HepG2 (cell line): ENCODE results near the gene MRPL14. TPM values are rescaled to one million over a fixed set of nuclear protein-coding genes. Genes with fewer than 3 reads are reported as not detected.
A peak's percentile ranks its signal among the peaks of the same experiment; 100 is the strongest.

ENCODE experiments used
- ATAC-seq: fragments of 200-7000 bp; cut with Tn5 transposase; 3 replicates; pipeline ENCODE4 v1.9.1; 2020; ENCODE audit warnings: mild to moderate bottlenecking, moderate library complexity
- BruUV-seq: library from RNA; stranded (reverse); fragments of 400-500 nt; replicated peaks from 2 replicates; lab custom pipeline; 2021; lab: Mats Ljungman, UMichigan
- CTCF ChIA-PET: fragments of 300-600 bp; formaldehyde crosslinking; extraction: SDS; loops from one replicate; lab custom pipeline; 2021; ENCODE audit warnings: low total read pairs, inconsistent platforms, low intra/inter-chr PET ratio; lab: Yijun Ruan, JAX
- POLR2A ChIA-PET: fragments of 350-600 bp; sonication (Branson Sonifier 250); formaldehyde crosslinking; loops from one replicate; lab custom pipeline; 2020; ENCODE audit warnings: antibody characterized with exemption, inconsistent platforms; lab: Yijun Ruan, JAX
- DNase-seq: peaks from one replicate; pipeline ENCODE4 v3.0.0-alpha.2; 2015; ENCODE audit warnings: low spot score
- FAIRE-seq: peaks from 3 replicates; lab custom pipeline; 2011; peaks lifted over from hg19 to GRCh38; lab: Jason Lieb, UNC
- H2AFZ ChIP-seq: one replicate; pipeline ENCODE4 v1.6.1; 2011; ENCODE audit warnings: low read length, inconsistent platforms
- H3K27ac ChIP-seq: fragments of 300-600 bp; 3 replicates; pipeline ENCODE4 v1.8.0; 2011; ENCODE audit warnings: mixed run types, mild to moderate bottlenecking, mixed read lengths, low read length, inconsistent platforms; ENCODE audit not compliant: insufficient read depth; ENCODE audit errors: extremely low read length
- H3K27me3 ChIP-seq, 2 experiments: fragments of 200-600 bp in 1 of 2; 2 replicates in 1 of 2; 3 replicates in 1 of 2; pipeline versions ENCODE4 v1.6.0 to v1.8.0; 2011; ENCODE audit warnings: low read length in 2 of 2, mild to moderate bottlenecking in 2 of 2, moderate library complexity in 2 of 2, inconsistent platforms in 1 of 2; ENCODE audit not compliant: insufficient read depth in 2 of 2, control insufficient read depth in 1 of 2
- H3K36me3 ChIP-seq, 2 experiments: fragments of 200-600 bp in 1 of 2; replicated peaks in 1 of 2; 2 replicates in 1 of 2; 3 replicates in 1 of 2; pipeline versions ENCODE4 v1.5.1 to v1.8.0; 2011; ENCODE audit warnings: low read length in 2 of 2, inconsistent platforms in 1 of 2; ENCODE audit not compliant: insufficient read depth in 2 of 2, control insufficient read depth in 1 of 2
- H3K4me1 ChIP-seq: 2 replicates; pipeline ENCODE4 v1.5.1; 2012; ENCODE audit warnings: low read length, inconsistent platforms; ENCODE audit not compliant: insufficient read depth
- H3K4me2 ChIP-seq: 2 replicates; pipeline ENCODE4 v1.6.0; 2011; ENCODE audit warnings: low read depth, low read length, inconsistent platforms
- H3K4me3 ChIP-seq, 3 experiments: fragments of 200-600 bp in 1 of 3; sonication (generic), shearing (Covaris generic) in 1 of 3; replicated peaks in 1 of 3; 2 replicates each; pipeline ENCODE4 v1.5.1; 2011 to 2016; ENCODE audit warnings: low read length in 3 of 3, inconsistent platforms in 2 of 3, low read depth in 2 of 3, mild to moderate bottlenecking in 2 of 3, control low read depth in 1 of 3, mixed read lengths in 1 of 3; ENCODE audit not compliant: insufficient read depth in 1 of 3
- H3K79me2 ChIP-seq: one replicate; pipeline ENCODE4 v1.6.1; 2011; ENCODE audit warnings: low read length, inconsistent platforms; ENCODE audit not compliant: insufficient read depth
- H3K9ac ChIP-seq: 2 replicates; pipeline ENCODE4 v1.6.0; 2011; ENCODE audit warnings: mild to moderate bottlenecking, low read depth, low read length, inconsistent platforms; ENCODE audit not compliant: insufficient read depth
- H3K9me3 ChIP-seq: 2 replicates; pipeline ENCODE4 v1.5.1; 2012; ENCODE audit warnings: mild to moderate bottlenecking, low read length
- H4K20me1 ChIP-seq: 2 replicates; pipeline ENCODE4 v1.6.0; 2011; ENCODE audit warnings: inconsistent platforms, mild to moderate bottlenecking, low read length, moderate library complexity; ENCODE audit not compliant: insufficient read depth
- ARNT ChIP-seq: fragments of 450-650 bp; IDR thresholded peaks from 2 replicates; pipeline ENCODE4 v1.6.1; 2017
- ATF7-NPFF ChIP-seq: sonication (generic); formaldehyde crosslinking; IDR thresholded peaks from 2 replicates; pipeline ENCODE4 v1.8.1; 2023; ENCODE audit warnings: mild to moderate bottlenecking, low read depth, missing genetic modification reagents, moderate library complexity
- EED ChIP-seq: sonication (generic); formaldehyde crosslinking; IDR thresholded peaks from 2 replicates; pipeline ENCODE4 v1.5.0; 2020; ENCODE audit warnings: mild to moderate bottlenecking, missing genetic modification reagents
- FOXA3 ChIP-seq: IDR thresholded peaks from 2 replicates; pipeline ENCODE4 v1.6.1; 2016; ENCODE audit warnings: missing genetic modification reagents, missing compliant biosample characterization
- HNF1B ChIP-seq: sonication (generic); formaldehyde crosslinking; IDR thresholded peaks from 2 replicates; pipeline ENCODE4 v1.5.1; 2020; ENCODE audit warnings: mild to moderate bottlenecking, moderate library complexity, missing genetic modification reagents
- HOMEZ ChIP-seq: IDR thresholded peaks from 2 replicates; pipeline ENCODE4 v1.6.1; 2016; ENCODE audit warnings: low read depth
- MED1 ChIP-seq: sonication (generic); formaldehyde crosslinking; IDR thresholded peaks from 2 replicates; pipeline ENCODE4 v1.4.0; 2020; ENCODE audit warnings: missing genetic modification reagents
- NCOR1 ChIP-seq: fragments of 200-600 bp; sonication (generic); IDR thresholded peaks from 2 replicates; pipeline ENCODE4 v1.7.0; 2017; ENCODE audit warnings: antibody characterized with exemption, low read length, borderline replicate concordance
- NFATC3 ChIP-seq: sonication (generic); formaldehyde crosslinking; IDR thresholded peaks from 2 replicates; pipeline ENCODE4 v1.5.1; 2020; ENCODE audit warnings: mild to moderate bottlenecking, missing genetic modification reagents
- PPARG ChIP-seq: conservative IDR thresholded peaks from 2 replicates; pipeline ENCODE4 v1.6.1; 2016; ENCODE audit warnings: missing biosample characterization, missing genetic modification reagents
- RFXAP ChIP-seq: sonication (generic); formaldehyde crosslinking; IDR thresholded peaks from 2 replicates; pipeline ENCODE4 v1.4.0; 2020; ENCODE audit warnings: missing genetic modification reagents, borderline replicate concordance
- SIN3A ChIP-seq: IDR thresholded peaks from 2 replicates; pipeline ENCODE4 v1.6.1; 2011; ENCODE audit warnings: low read depth, mild to moderate bottlenecking, control low read depth, low read length, borderline replicate concordance
- WIZ ChIP-seq: sonication (generic); formaldehyde crosslinking; IDR thresholded peaks from 2 replicates; pipeline ENCODE4 v1.5.1; 2020; ENCODE audit warnings: mild to moderate bottlenecking, missing genetic modification reagents
- ZKSCAN1 ChIP-seq: fragments of 150-350 bp; IDR thresholded peaks from 2 replicates; pipeline ENCODE4 v1.6.1; 2014; ENCODE audit warnings: low read length
- ZNF18 ChIP-seq: sonication (generic); formaldehyde crosslinking; IDR thresholded peaks from 2 replicates; pipeline ENCODE4 v1.8.0; 2022; ENCODE audit warnings: mild to moderate bottlenecking, missing genetic modification reagents; ENCODE audit not compliant: insufficient replicate concordance
- ZNF263 ChIP-seq: sonication (generic); formaldehyde crosslinking; IDR thresholded peaks from 2 replicates; pipeline ENCODE4 v1.4.0; 2020; ENCODE audit warnings: missing genetic modification reagents
- ZNF3 ChIP-seq: IDR thresholded peaks from 2 replicates; pipeline ENCODE4 v1.7.0; 2017; ENCODE audit warnings: inconsistent platforms
- WGBS: methylation state at CpG from one replicate; pipeline ENCODE4 v1.1.6; 2017; ENCODE audit warnings: low lambda C conversion rate; 5-methylcytosine and 5-hydroxymethylcytosine counted together
- in situ Hi-C: cut with HindIII; loops from 2 replicates; pipeline ENCODE4 v1.10.0; 2017; ENCODE audit warnings: low pct_unique_long_range_greater_than_20kb; ENCODE audit not compliant: extremely low pct_ligation_motif_present
- intact Hi-C: fragments of 100-400 bp; cut with micrococcal nuclease; formaldehyde crosslinking; loops from one replicate; pipeline ENCODE4 v1.10.0; 2022; ENCODE audit not compliant: unreplicated experiment
- polyA plus RNA-seq, 8 experiments: library from polyadenylated mRNA; depleted of rRNA in 3 of 8; stranded (reverse) in 7 of 8; unstranded in 1 of 8; fragments of >200 nt; fragmentation: Illumina TruSeq in 4 of 8; extraction: Trizol in 4 of 8; gene quantifications; 2 replicates each; pipeline versions ENCODE4 v1.2.1 to v1.2.3, GENCODE V29; 2011 to 2016; ENCODE audit warnings: low read depth in 4 of 8, missing spikeins in 1 of 8, mixed read lengths in 1 of 8; ENCODE audit not compliant: insufficient read depth in 1 of 8
- total RNA-seq, 5 experiments: library from RNA; depleted of rRNA; stranded (reverse); fragments of >200 nt; fragmentation: Illumina TruSeq; extraction: Trizol; gene quantifications; 2 replicates each; pipeline ENCODE4 v1.2.3, GENCODE V29; 2016; ENCODE audit warnings: low read depth in 1 of 5

MRPL14 gene
- total and polyA plus RNA-seq, 2 of the 13 experiments (the other 11 are each of a cell fraction or from before 2014, with no cell fraction given) = 157 to 178 TPM

- peak; percentile 31; the same call in 1 of the 2 replicates for TF ChIP-seq HNF1B (CRISPR knock-in tag)
- TF ChIP-seq ZNF3 = no peak
- TF ChIP-seq SIN3A = no peak
- no peak for TF ChIP-seq NCOR1
- no peak for TF ChIP-seq NFATC3 (CRISPR knock-in tag)
- TF ChIP-seq FOXA3 = peak; percentile 91
- TF ChIP-seq EED = no peak
- TF ChIP-seq ATF7-NPFF = no peak
Observed at GRCh38 chr6:44099192-44099591, 28.1 kb downstream of the MRPL14 start (continued).

- no peak for ATAC-seq
- Histone ChIP-seq H3K4me3 (no peak overlapping the region), H3K36me3 (no peaks in the 10 kb centered on the region; a peak in 1 of 5 replicates), H3K4me1 (peaks cover 83% of the 10 kb centered on the region), H3K9me3 (no peaks in the 10 kb centered on the region), H2AFZ (no peak overlapping the region), H3K27me3 (no peaks in the 10 kb centered on the region), H3K79me2 (no peaks in the 10 kb centered on the region), H3K9ac (no peak overlapping the region), H3K4me2 (no peak overlapping the region), H4K20me1 (no peaks in the 10 kb centered on the region), H3K27ac (no peak overlapping the region)
- no peak for DNase-seq
- TF ChIP-seq PPARG (CRISPR knock-in tag) (no peak), RFXAP (CRISPR knock-in tag) (no peak), ZNF18 (CRISPR knock-in tag) (no peak), ZKSCAN1 (peak; percentile 79), MED1 (CRISPR knock-in tag) (no peak), WIZ (CRISPR knock-in tag) (no peak), ARNT (no peak), HOMEZ (CRISPR knock-in tag) (0 out of 2 replicates have a peak, but pooled peaks have one; percentile 1), ZNF263 (CRISPR knock-in tag) (peak; percentile 57)
- in situ Hi-C loops (no loop called here), intact Hi-C loops (loop anchor here (2.0 to 10.0 kb wide), 5 partner anchors 15 to 237 kb away; no protein-coding TSS in a partner anchor)
- CTCF ChIA-PET = interaction anchor here (0.7 to 6.1 kb wide), 2 partner anchors 36 to 54 kb away, joined by 3 to 74 read pairs; no protein-coding TSS in a partner anchor
- POLR2A ChIA-PET = interaction anchor here (0.9 to 4.1 kb wide), 5 partner anchors 14 to 159 kb away, joined by 3 to 20 read pairs (median 5); partner anchors contain the start of genes HSP90AB1 and SLC29A1
- no TSS peak for BruUV-seq
- FAIRE-seq = no peak
- 79% methylated on average over 2 of the region's 2 CpGs for WGBS
Observed at GRCh38 chr6:44097782-44098317, 29.4 kb downstream of the MRPL14 start.
